Neural cell (in vitro differentiated cells): ENCODE results near the gene INPP5D. TPM values are rescaled to one million over a fixed set of nuclear protein-coding genes. Genes with fewer than 3 reads are reported as not detected.

Experiments
- H2AFZ ChIP-seq: fragments of 200-600, 300-800 bp; sonication (generic), shearing (Covaris generic); 2 replicates; pipeline ENCODE4 v1.6.0; 2014; ENCODE audit warnings: low read depth, mild to moderate bottlenecking, antibody characterized with exemption, low read length, moderate library complexity
- H3F3A ChIP-seq: fragments of 200-600 bp; shearing (Covaris generic); 2 replicates; pipeline ENCODE4 v1.6.1; 2016; ENCODE audit warnings: mild to moderate bottlenecking, moderate library complexity, mixed read lengths, antibody characterized with exemption, low read length; ENCODE audit not compliant: insufficient read depth, poor library complexity, severe bottlenecking
- H3K27ac ChIP-seq: fragments of 200-600, 300-800 bp; sonication (generic), shearing (Covaris generic); 2 replicates; pipeline ENCODE4 v1.5.1; 2014; ENCODE audit warnings: mild to moderate bottlenecking, low read length, moderate library complexity
- H3K27me3 ChIP-seq: fragments of 300-800, 200-600 bp; sonication (generic), shearing (Covaris generic); 2 replicates; pipeline ENCODE4 v1.6.0; 2014; ENCODE audit warnings: mild to moderate bottlenecking, low read depth, low read length, moderate library complexity; ENCODE audit not compliant: insufficient read depth
- H3K36me3 ChIP-seq: fragments of 300-800, 200-600 bp; sonication (generic), shearing (Covaris generic); 2 replicates; pipeline ENCODE4 v1.5.1; 2014; ENCODE audit warnings: mild to moderate bottlenecking, antibody characterized with exemption, low read length, moderate library complexity; ENCODE audit not compliant: insufficient read depth
- H3K4me2 ChIP-seq: fragments of 300-800, 200-600 bp; sonication (generic), shearing (Covaris generic); 2 replicates; pipeline ENCODE4 v1.6.0; 2014; ENCODE audit warnings: mild to moderate bottlenecking, low read length
- H3K4me3 ChIP-seq: fragments of 300-800, 200-600 bp; sonication (generic), shearing (Covaris generic); 2 replicates; pipeline ENCODE4 v1.5.1; 2014; ENCODE audit warnings: mild to moderate bottlenecking, low read length, moderate library complexity
- H3K79me2 ChIP-seq: fragments of 200-600 bp; shearing (Covaris generic); replicated peaks from 2 replicates; pipeline ENCODE4 v1.6.0; 2014; ENCODE audit warnings: mild to moderate bottlenecking, low read length, moderate library complexity; ENCODE audit not compliant: insufficient read depth
- H3K9ac ChIP-seq: fragments of 300-800, 200-600 bp; sonication (generic), shearing (Covaris generic); 2 replicates; pipeline ENCODE4 v1.6.1; 2016; ENCODE audit warnings: mild to moderate bottlenecking, low read length, mixed read lengths
- H3K9me2 ChIP-seq: fragments of 200-600 bp; shearing (Covaris generic); 2 replicates; pipeline ENCODE4 v1.6.1; 2016; ENCODE audit warnings: mild to moderate bottlenecking, low read length, mixed read lengths; ENCODE audit not compliant: insufficient read depth
- H3K9me3 ChIP-seq: fragments of 200-600, 300-800 bp; sonication (generic), shearing (Covaris generic); 2 replicates; pipeline ENCODE4 v1.6.1; 2016; ENCODE audit warnings: mild to moderate bottlenecking, mixed run types, low read length, moderate library complexity, mixed read lengths
- H4K20me1 ChIP-seq: fragments of 200-600 bp; shearing (Covaris generic); 2 replicates; pipeline ENCODE4 v1.6.1; 2016; ENCODE audit warnings: mild to moderate bottlenecking, mixed run types; ENCODE audit not compliant: insufficient read depth
- EP300 ChIP-seq: fragments of 450-650 bp; conservative IDR thresholded peaks from 2 replicates; pipeline ENCODE4 v1.6.1; 2014; ENCODE audit warnings: antibody characterized with exemption, mild to moderate bottlenecking, moderate library complexity; ENCODE audit not compliant: poor library complexity, severe bottlenecking
- EZH2 ChIP-seq: fragments of 200-600, 300-800 bp; shearing (Covaris generic), sonication (generic); IDR thresholded peaks from 2 replicates; pipeline ENCODE4 v1.6.1; 2014; ENCODE audit warnings: antibody characterized with exemption, low read length, borderline replicate concordance, mild to moderate bottlenecking; ENCODE audit not compliant: insufficient read depth, poor library complexity, severe bottlenecking
- MXI1 ChIP-seq: fragments of 450-650 bp; conservative IDR thresholded peaks from 2 replicates; pipeline ENCODE4 v1.6.1; 2014; ENCODE audit warnings: antibody characterized with exemption, mild to moderate bottlenecking; ENCODE audit not compliant: poor library complexity, severe bottlenecking
- POLR2AphosphoS5 ChIP-seq: IDR thresholded peaks from 2 replicates; pipeline ENCODE4 v1.6.1; 2012
- RAD21 ChIP-seq: fragments of 450-650 bp; conservative IDR thresholded peaks from 2 replicates; pipeline ENCODE4 v1.6.1; 2014; ENCODE audit warnings: antibody characterized with exemption, mild to moderate bottlenecking, moderate library complexity
- SMC3 ChIP-seq: fragments of 450-650 bp; conservative IDR thresholded peaks from 2 replicates; pipeline ENCODE4 v1.6.1; 2014; ENCODE audit warnings: antibody characterized with exemption, mild to moderate bottlenecking, moderate library complexity; ENCODE audit not compliant: poor library complexity
- TAF1 ChIP-seq: IDR thresholded peaks from 2 replicates; pipeline ENCODE4 v1.6.1; 2012; ENCODE audit warnings: low read depth
- polyA plus RNA-seq: library from polyadenylated mRNA; depleted of rRNA; stranded (reverse); fragments of >200 nt; gene quantifications from 2 replicates; pipeline ENCODE4 v1.2.3, GENCODE V29; 2014
- TF ChIP-seq, protein P1 (sequence below): fragments of 450-650 bp; IDR thresholded peaks from 2 replicates; pipeline ENCODE4 v1.5.1; 2014; ENCODE audit warnings: antibody characterized with exemption, mild to moderate bottlenecking, moderate library complexity; ENCODE audit not compliant: poor library complexity, severe bottlenecking
- TF ChIP-seq, protein P2 (sequence below): IDR thresholded peaks from 2 replicates; pipeline ENCODE4 v1.6.1; 2012; ENCODE audit warnings: borderline replicate concordance

Gene INPP5D
- polyA plus RNA-seq, 1 donor from 2014 or later, result not detected

DNA sequence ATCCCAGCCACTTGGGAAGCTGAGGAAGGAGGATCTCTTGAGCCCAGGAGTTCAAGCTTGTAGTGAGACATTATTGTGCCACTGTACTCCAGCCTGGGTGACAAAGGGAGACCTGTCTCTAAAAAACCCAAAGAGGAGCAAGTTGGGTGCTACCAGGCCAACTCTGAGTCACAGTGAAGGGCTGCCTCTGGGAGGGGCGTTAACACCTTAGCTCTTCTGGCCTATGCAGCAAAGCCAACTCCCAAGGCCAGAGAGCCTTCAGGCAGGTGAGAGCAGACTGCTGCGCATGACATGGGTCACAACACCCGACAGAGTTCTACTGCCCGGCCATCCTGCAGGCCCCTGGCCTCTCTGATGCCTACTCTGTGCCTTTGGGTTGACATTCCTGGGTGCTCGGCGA is 158.7 kb downstream of the INPP5D start:
- Histone ChIP-seq H3K9me2 (no peaks in the 10 kb centered on the region), H3K27ac (no peak overlapping the region)

DNA sequence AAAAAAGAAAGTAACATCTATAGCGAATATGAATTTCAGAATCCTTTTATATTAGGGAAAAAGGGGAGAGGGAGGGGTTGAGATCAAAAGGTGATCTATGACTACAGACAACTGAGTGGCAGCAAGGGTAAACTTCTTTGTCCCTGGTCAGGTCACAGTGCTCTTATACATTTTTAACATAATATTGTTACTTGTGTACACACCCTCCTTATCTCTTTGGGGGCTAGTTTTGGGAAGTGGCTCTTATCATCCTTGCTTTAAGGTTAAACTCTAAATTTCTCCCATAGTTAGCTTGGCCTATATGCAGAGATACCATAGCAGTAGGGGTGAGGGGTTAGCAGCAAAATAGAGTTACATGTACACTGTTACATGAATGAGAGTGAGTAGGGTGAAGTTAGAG is 159.7 kb downstream of the INPP5D start:
- Histone ChIP-seq H3K9ac (no peak overlapping the region), H3K4me3 (no peak overlapping the region), H3K4me2 (no peak overlapping the region), H3F3A (no peaks in the 10 kb centered on the region), H3K27ac (no peak overlapping the region), H3K36me3 (no peaks in the 10 kb centered on the region), H3K27me3 (no peaks in the 10 kb centered on the region), H3K9me3 (no peaks in the 10 kb centered on the region), H3K79me2 (no peaks in the 10 kb centered on the region), H2AFZ (no peak overlapping the region), H3K9me2 (no peaks in the 10 kb centered on the region), H4K20me1 (no peaks in the 10 kb centered on the region)
- TF ChIP-seq SMC3 (no peak), EP300 (no peak), EZH2 (no peak), MXI1 (no peak), TAF1 (no peak), RAD21 (no peak)
- TF ChIP-seq, protein P1, sequence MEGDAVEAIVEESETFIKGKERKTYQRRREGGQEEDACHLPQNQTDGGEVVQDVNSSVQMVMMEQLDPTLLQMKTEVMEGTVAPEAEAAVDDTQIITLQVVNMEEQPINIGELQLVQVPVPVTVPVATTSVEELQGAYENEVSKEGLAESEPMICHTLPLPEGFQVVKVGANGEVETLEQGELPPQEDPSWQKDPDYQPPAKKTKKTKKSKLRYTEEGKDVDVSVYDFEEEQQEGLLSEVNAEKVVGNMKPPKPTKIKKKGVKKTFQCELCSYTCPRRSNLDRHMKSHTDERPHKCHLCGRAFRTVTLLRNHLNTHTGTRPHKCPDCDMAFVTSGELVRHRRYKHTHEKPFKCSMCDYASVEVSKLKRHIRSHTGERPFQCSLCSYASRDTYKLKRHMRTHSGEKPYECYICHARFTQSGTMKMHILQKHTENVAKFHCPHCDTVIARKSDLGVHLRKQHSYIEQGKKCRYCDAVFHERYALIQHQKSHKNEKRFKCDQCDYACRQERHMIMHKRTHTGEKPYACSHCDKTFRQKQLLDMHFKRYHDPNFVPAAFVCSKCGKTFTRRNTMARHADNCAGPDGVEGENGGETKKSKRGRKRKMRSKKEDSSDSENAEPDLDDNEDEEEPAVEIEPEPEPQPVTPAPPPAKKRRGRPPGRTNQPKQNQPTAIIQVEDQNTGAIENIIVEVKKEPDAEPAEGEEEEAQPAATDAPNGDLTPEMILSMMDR, result no peak

More for the DNA sequence above, 158.7 kb downstream of the INPP5D start:
- H3K9me3 ChIP-seq, result no peaks in the 10 kb centered on the region
- no peak overlapping the region for H3K4me3 ChIP-seq
- no peaks in the 10 kb centered on the region for H3F3A ChIP-seq
- TF ChIP-seq, protein P1, result no peak
- TF ChIP-seq EP300 (no peak), MXI1 (no peak), TAF1 (no peak), POLR2AphosphoS5 (no peak)
- no peaks in the 10 kb centered on the region for H3K79me2 ChIP-seq
- H2AFZ ChIP-seq, result no peak overlapping the region
- H3K36me3 ChIP-seq, result no peaks in the 10 kb centered on the region
- H3K9ac ChIP-seq, result no peak overlapping the region
- no peak overlapping the region for H3K4me2 ChIP-seq
- no peaks in the 10 kb centered on the region for H4K20me1 ChIP-seq
- H3K27me3 ChIP-seq, result no peaks in the 10 kb centered on the region

DNA sequence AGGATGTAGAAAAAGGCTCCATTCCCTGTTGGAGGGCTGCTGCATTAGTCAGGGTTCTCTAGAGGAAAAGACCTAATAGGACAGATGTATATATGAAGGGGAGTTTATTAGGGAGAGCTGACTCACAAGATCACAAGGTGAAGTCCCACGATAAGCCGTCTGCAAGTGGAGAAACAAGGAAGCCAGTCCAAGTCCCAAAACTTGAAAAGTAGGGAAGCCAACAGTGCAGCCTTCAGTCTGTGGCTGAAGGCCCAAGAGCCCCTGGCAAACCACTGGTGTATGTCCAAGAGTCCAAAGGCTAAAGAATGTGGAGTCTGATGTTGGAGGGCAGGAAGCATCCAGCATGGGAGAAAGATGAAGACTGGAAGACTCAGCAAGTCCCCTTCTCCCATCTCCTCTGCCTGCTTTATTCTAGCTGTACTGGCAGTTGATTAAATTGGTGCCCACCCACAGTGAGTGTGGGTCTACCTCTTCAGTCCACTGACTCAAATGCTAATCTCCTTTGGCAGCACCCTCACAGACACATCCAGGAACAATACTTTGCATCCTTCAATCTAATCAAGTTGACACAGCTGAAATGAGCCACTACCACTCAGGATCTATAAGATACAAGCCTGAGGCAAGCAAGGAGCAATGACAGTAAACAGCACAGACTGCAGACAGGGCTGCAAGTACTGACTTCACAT is 161.4 kb downstream of the INPP5D start:
- Histone ChIP-seq H4K20me1 (no peaks in the 10 kb centered on the region), H3K79me2 (no peaks in the 10 kb centered on the region), H3K9me2 (no peaks in the 10 kb centered on the region), H3K4me2 (no peak overlapping the region), H3K27me3 (no peaks in the 10 kb centered on the region), H2AFZ (no peak overlapping the region), H3K9me3 (no peaks in the 10 kb centered on the region), H3K9ac (no peak overlapping the region), H3K4me3 (no peak overlapping the region), H3K36me3 (no peaks in the 10 kb centered on the region), H3F3A (no peaks in the 10 kb centered on the region), H3K27ac (no peak overlapping the region)
- TF ChIP-seq, protein P1, result no peak
- TF ChIP-seq TAF1, result no peak
- TF ChIP-seq SMC3, result no peak
- TF ChIP-seq EP300, result no peak
- TF ChIP-seq EZH2, result no peak
- TF ChIP-seq POLR2AphosphoS5, result no peak
- TF ChIP-seq, protein P2, sequence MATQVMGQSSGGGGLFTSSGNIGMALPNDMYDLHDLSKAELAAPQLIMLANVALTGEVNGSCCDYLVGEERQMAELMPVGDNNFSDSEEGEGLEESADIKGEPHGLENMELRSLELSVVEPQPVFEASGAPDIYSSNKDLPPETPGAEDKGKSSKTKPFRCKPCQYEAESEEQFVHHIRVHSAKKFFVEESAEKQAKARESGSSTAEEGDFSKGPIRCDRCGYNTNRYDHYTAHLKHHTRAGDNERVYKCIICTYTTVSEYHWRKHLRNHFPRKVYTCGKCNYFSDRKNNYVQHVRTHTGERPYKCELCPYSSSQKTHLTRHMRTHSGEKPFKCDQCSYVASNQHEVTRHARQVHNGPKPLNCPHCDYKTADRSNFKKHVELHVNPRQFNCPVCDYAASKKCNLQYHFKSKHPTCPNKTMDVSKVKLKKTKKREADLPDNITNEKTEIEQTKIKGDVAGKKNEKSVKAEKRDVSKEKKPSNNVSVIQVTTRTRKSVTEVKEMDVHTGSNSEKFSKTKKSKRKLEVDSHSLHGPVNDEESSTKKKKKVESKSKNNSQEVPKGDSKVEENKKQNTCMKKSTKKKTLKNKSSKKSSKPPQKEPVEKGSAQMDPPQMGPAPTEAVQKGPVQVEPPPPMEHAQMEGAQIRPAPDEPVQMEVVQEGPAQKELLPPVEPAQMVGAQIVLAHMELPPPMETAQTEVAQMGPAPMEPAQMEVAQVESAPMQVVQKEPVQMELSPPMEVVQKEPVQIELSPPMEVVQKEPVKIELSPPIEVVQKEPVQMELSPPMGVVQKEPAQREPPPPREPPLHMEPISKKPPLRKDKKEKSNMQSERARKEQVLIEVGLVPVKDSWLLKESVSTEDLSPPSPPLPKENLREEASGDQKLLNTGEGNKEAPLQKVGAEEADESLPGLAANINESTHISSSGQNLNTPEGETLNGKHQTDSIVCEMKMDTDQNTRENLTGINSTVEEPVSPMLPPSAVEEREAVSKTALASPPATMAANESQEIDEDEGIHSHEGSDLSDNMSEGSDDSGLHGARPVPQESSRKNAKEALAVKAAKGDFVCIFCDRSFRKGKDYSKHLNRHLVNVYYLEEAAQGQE, result no peak
- no peak for TF ChIP-seq RAD21
- TF ChIP-seq MXI1, result no peak
